Esophagus squamous epithelium (tissue), 5 donors: Measurements from ENCODE around the gene ZBED4. TPM values are rescaled to one million over a fixed set of nuclear protein-coding genes. Genes with fewer than 3 reads are reported as not detected.

Source experiments
- DNase-seq: peaks from one replicate; lab custom pipeline; 2025; lab: John Stamatoyannopoulos, UW
- H3K27ac ChIP-seq, 4 donors: fragments of 200-600 bp; sonication (generic); one replicate each; pipeline ENCODE4 v1.5.1; 2016 to 2019; ENCODE audit warnings: mild to moderate bottlenecking in 1 of 4
- H3K27me3 ChIP-seq, 4 donors: fragments of 200-600 bp; sonication (generic); 1 replicate in 3 of 4; 2 replicates in 1 of 4; pipeline versions ENCODE4 v1.5.1 to v1.6.0; 2017 to 2021; ENCODE audit warnings: antibody characterized with exemption in 1 of 4
- H3K36me3 ChIP-seq, 3 donors: fragments of 200-600 bp; sonication (generic); one replicate each; pipeline ENCODE4 v1.5.1; 2016 to 2019
- H3K4me1 ChIP-seq, 3 donors: fragments of 200-600 bp; sonication (generic); one replicate each; pipeline ENCODE4 v1.5.1; 2017 to 2019
- H3K4me3 ChIP-seq, 4 donors: fragments of 200-600 bp; sonication (generic); 1 replicate in 3 of 4; 2 replicates in 1 of 4; pipeline ENCODE4 v1.5.1; 2016 to 2019; ENCODE audit warnings: mild to moderate bottlenecking in 2 of 4, moderate library complexity in 1 of 4
- H3K9me3 ChIP-seq, 3 donors: fragments of 200-600 bp; sonication (generic); one replicate each; pipeline ENCODE4 v1.5.1; 2016 to 2019
- CTCF ChIP-seq, 6 experiments: fragments of 450-650 bp in 4 of 6; fragments of 200-600 bp in 2 of 6; sonication (generic) in 2 of 6; IDR thresholded peaks; one replicate each; pipeline ENCODE4 v1.5.1; 2016 to 2019; ENCODE audit warnings: antibody characterized with exemption in 6 of 6, mild to moderate bottlenecking in 4 of 6, moderate library complexity in 4 of 6
- POLR2A ChIP-seq, 4 donors: fragments of 450-650 bp; IDR thresholded peaks; one replicate each; pipeline ENCODE4 v1.6.1; 2017; ENCODE audit warnings: antibody characterized with exemption in 4 of 4, mild to moderate bottlenecking in 4 of 4, moderate library complexity in 3 of 4
- WGBS, 2 donors: methylation state at CpG; one replicate each; pipeline ENCODE4 v1.1.5; 2018; 5-methylcytosine and 5-hydroxymethylcytosine counted together
- intact Hi-C: fragments of 100-400 bp; cut with DNase I; formaldehyde crosslinking; loops from one replicate; pipeline ENCODE4 v1.15.0; 2022
- total RNA-seq, 4 donors: library from RNA; depleted of rRNA; stranded (reverse); fragments of >200 nt; gene quantifications; one replicate each; pipeline ENCODE4 v1.1.0, GENCODE V29; 2016
- donor health status: DM: yes; HTN: yes; CAD: no.

ZBED4 gene
- total RNA-seq, 4 donors from 2014 or later, result 9.6 to 14.1 (median 13.7) TPM

GRCh38 chr22:49910229-49911155, 56.8 kb downstream of the ZBED4 start:
- intact Hi-C loops, result no loop called here

GRCh38 chr22:49911881-49912625, 58.4 kb downstream of the ZBED4 start:
- no peak overlapping the region for H3K4me3 ChIP-seq
- 90 to 97% methylated on average over 11 to 13 of the region's 30 CpGs for WGBS, 2 donors
- no peaks in the 10 kb centered on the region for H3K9me3 ChIP-seq
- no peak for TF ChIP-seq POLR2A (IDR thresholded peaks at IDR 0.05)
- no peak for TF ChIP-seq CTCF (IDR thresholded peaks at IDR 0.05)
- H3K27ac ChIP-seq, result no peak overlapping the region
- H3K4me1 ChIP-seq, result peaks cover 0 to 8% (median 3%) of the 10 kb centered on the region in 3 donors
- intact Hi-C loops, result no loop called here
- no peaks in the 10 kb centered on the region for H3K27me3 ChIP-seq
- no peak for DNase-seq
- peaks cover 10 to 79% (median 16%) of the 10 kb centered on the region in 3 donors for H3K36me3 ChIP-seq

More at GRCh38 chr22:49910229-49911155, 56.8 kb downstream of the ZBED4 start:
- no peaks in the 10 kb centered on the region for H3K9me3 ChIP-seq
- no peaks in the 10 kb centered on the region for H3K27me3 ChIP-seq
- H3K4me1 ChIP-seq, result no peaks in the 10 kb centered on the region
- no peak overlapping the region for H3K4me3 ChIP-seq
- no peak overlapping the region for H3K27ac ChIP-seq
- TF ChIP-seq CTCF (IDR thresholded peaks at IDR 0.05) (no peak), POLR2A (IDR thresholded peaks at IDR 0.05) (no peak)
- H3K36me3 ChIP-seq, result peaks cover 10 to 95% (median 16%) of the 10 kb centered on the region in 3 donors
- DNase-seq, result no peak
- 93 to 96% methylated on average over 9 to 14 of the region's 27 CpGs for WGBS, 2 donors

DNA sequence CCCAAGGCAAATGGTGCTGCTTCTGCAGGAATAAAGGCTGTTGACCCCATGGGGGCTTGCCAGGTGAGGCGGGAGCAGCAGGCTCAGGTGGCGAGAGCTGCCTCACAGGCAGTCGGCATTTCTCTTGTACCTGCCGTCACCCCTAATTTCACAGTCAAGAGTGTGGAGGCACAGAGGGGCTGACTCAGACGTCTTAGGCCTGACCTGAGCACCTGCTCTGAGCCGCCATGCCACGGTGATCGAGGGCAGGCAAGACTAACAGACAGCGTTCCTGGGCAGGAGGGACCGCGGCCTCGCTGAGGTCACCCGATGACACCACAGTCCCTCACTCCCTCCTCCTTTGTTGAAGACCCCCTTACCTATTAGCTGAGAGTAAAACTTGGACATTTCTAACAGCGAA, 59.4 kb downstream of the ZBED4 start:
- Histone ChIP-seq H3K4me1 (peaks cover 0 to 17% (median 11%) of the 10 kb centered on the region in 3 donors), H3K27ac (no peak overlapping the region), H3K27me3 (no peaks in the 10 kb centered on the region), H3K36me3 (peaks cover under 1 to 69% (median 11%) of the 10 kb centered on the region in 3 donors), H3K9me3 (no peaks in the 10 kb centered on the region), H3K4me3 (no peak overlapping the region)
- intact Hi-C loops, result no loop called here
- TF ChIP-seq CTCF (IDR thresholded peaks at IDR 0.05) (no peak), POLR2A (IDR thresholded peaks at IDR 0.05) (no peak)
- WGBS, 2 donors, result 90 to 94% methylated on average over 5 to 11 of the region's 14 CpGs
- no peak for DNase-seq

- 97% methylated on average over 6 to 8 of the region's 14 CpGs for WGBS, 2 donors
- Histone ChIP-seq H3K4me1 (peaks cover 0 to 17% (median 11%) of the 10 kb centered on the region in 3 donors), H3K4me3 (no peak overlapping the region), H3K27me3 (no peaks in the 10 kb centered on the region), H3K27ac (no peak overlapping the region), H3K9me3 (no peaks in the 10 kb centered on the region), H3K36me3 (peaks cover 0 to 67% (median 10%) of the 10 kb centered on the region in 3 donors)
- TF ChIP-seq CTCF (IDR thresholded peaks at IDR 0.05) (no peak), POLR2A (IDR thresholded peaks at IDR 0.05) (no peak)
- no peak for DNase-seq
- intact Hi-C loops, result no loop called here
Measured at GRCh38 chr22:49913446-49913845, 59.8 kb downstream of the ZBED4 start.
